T-cell (primary cell): Measurements from ENCODE around the gene LAT. TPM values are rescaled to one million over a fixed set of nuclear protein-coding genes. Genes with fewer than 3 reads are reported as not detected.
A peak's percentile ranks its signal among the peaks of the same experiment; 100 is the strongest.
"Not testable (repeated sequence)": the region's sequence is repeated elsewhere in the genome, so short reads cannot be mapped to it uniquely, and the experiment has no call there.

ENCODE experiments used
- ATAC-seq, 4 experiments: fragments of 200-7000 bp in 3 of 4; fragments of 150-1000 bp in 1 of 4; cut with Tn5 transposase; replicated peaks in 1 of 4; 1 replicate in 3 of 4; 2 replicates in 1 of 4; pipeline ENCODE4 v1.10.0; 2021; ENCODE audit warnings: moderate library complexity in 3 of 4, mild to moderate bottlenecking in 2 of 4, moderate number of reproducible peaks in 1 of 4
- CTCF ChIA-PET, 2 donors: fragments of 300-600 bp; sonication (Branson Sonifier 250); formaldehyde crosslinking; loops; one replicate each; lab custom pipeline; 2022; ENCODE audit warnings: antibody characterized with exemption in 2 of 2; lab: Charles Lee
- POLR2A ChIA-PET, 2 donors: fragments of 300-600 bp; sonication (Branson Sonifier 250); formaldehyde crosslinking; loops; one replicate each; lab custom pipeline; 2022; ENCODE audit warnings: antibody characterized with exemption in 2 of 2; lab: Charles Lee
- DNase-seq, 35 experiments: peaks; one replicate each; pipeline versions ENCODE4 v3.0.0 to v3.0.0-alpha.2; 2013 to 2023
- H3K27ac ChIP-seq: one replicate; pipeline ENCODE4 v1.5.1; 2013; ENCODE audit warnings: low read length
- H3K27me3 ChIP-seq, 2 experiments: replicated peaks in 1 of 2; 1 replicate in 1 of 2; 2 replicates in 1 of 2; pipeline versions ENCODE4 v1.6.1 to v1.7.0; 2013; ENCODE audit warnings: low read length in 1 of 2, mixed read lengths in 1 of 2; ENCODE audit not compliant: control insufficient read depth in 2 of 2, insufficient read depth in 2 of 2; ENCODE audit errors: extremely low read depth in 1 of 2
- H3K36me3 ChIP-seq, 2 donors: 1 replicate in 1 of 2; 2 replicates in 1 of 2; pipeline versions ENCODE4 v1.6.1 to v1.7.0; 2013; ENCODE audit warnings: low read length in 1 of 2; ENCODE audit not compliant: control insufficient read depth in 2 of 2, insufficient read depth in 1 of 2; ENCODE audit errors: extremely low read depth in 1 of 2
- H3K4me1 ChIP-seq, 2 experiments: 1 replicate in 1 of 2; 2 replicates in 1 of 2; pipeline versions ENCODE4 v1.6.1 to v1.7.0; 2013; ENCODE audit warnings: low read length in 2 of 2, mixed read lengths in 1 of 2; ENCODE audit not compliant: insufficient read depth in 2 of 2, control insufficient read depth in 1 of 2; ENCODE audit errors: extremely low read depth in 1 of 2
- H3K4me3 ChIP-seq, 2 donors: 1 replicate in 1 of 2; 2 replicates in 1 of 2; pipeline versions ENCODE4 v1.5.1 to v1.7.0; 2013; ENCODE audit warnings: mild to moderate bottlenecking in 2 of 2, low read length in 1 of 2, moderate library complexity in 1 of 2; ENCODE audit not compliant: control insufficient read depth in 1 of 2; ENCODE audit errors: extremely low read depth in 1 of 2
- H3K9me3 ChIP-seq: 2 replicates; pipeline ENCODE4 v1.7.0; 2013
- H3K27ac Mint-ChIP-seq, 2 donors: one replicate each; pipeline ENCODE4 v1.8.0; 2020 to 2021; ENCODE audit warnings: mild to moderate bottlenecking in 2 of 2, mixed read lengths in 2 of 2
- H3K27me3 Mint-ChIP-seq, 2 donors: one replicate each; pipeline ENCODE4 v1.8.0; 2021 to 2022; ENCODE audit warnings: mixed read lengths in 2 of 2
- H3K36me3 Mint-ChIP-seq: one replicate; pipeline ENCODE4 v1.8.0; 2021; ENCODE audit warnings: mixed read lengths
- H3K4me1 Mint-ChIP-seq, 3 donors: one replicate each; pipeline ENCODE4 v1.8.0; 2020 to 2022; ENCODE audit warnings: mixed read lengths in 3 of 3, mild to moderate bottlenecking in 1 of 3
- H3K4me3 Mint-ChIP-seq, 3 donors: one replicate each; pipeline ENCODE4 v1.8.0; 2020 to 2022; ENCODE audit warnings: mild to moderate bottlenecking in 3 of 3, mixed read lengths in 3 of 3, moderate library complexity in 3 of 3
- H3K9me3 Mint-ChIP-seq, 3 donors: one replicate each; pipeline ENCODE4 v1.8.0; 2020 to 2022; ENCODE audit warnings: mixed read lengths in 3 of 3
- WGBS: methylation state at CpG from one replicate; pipeline ENCODE4 v1.1.5; 2013; ENCODE audit warnings: missing lambda C conversion rate; ENCODE audit not compliant: insufficient coverage; 5-methylcytosine and 5-hydroxymethylcytosine counted together
- total RNA-seq, 35 experiments: library from RNA in 6 of 35; stranded (reverse) in 6 of 35; fragments of 120-200 nt in 1 of 35; gene quantifications; one replicate each; pipeline versions ENCODE4 v1.2.1 to v1.2.4 and lab custom pipeline; 2013 to 2026

LAT gene
- total RNA-seq, 5 donors from 2014 or later (not counting 1 experiment from before 2014, with no cell fraction given): 237 to 440 (median 378) TPM

GRCh38 chr16:28974007-28974436 is 10.8 kb upstream of the LAT start:
- peak overlapping the region; percentile 82 to 97 for H3K4me3 ChIP-seq
- H3K36me3 ChIP-seq: peaks cover 0 to 20% of the 10 kb centered on the region in 2 donors
- peaks cover 39 to 44% (median 40%) of the 10 kb centered on the region in 3 donors for H3K4me1 Mint-ChIP-seq
- peak overlapping the region; percentile 89 to 92 for H3K27ac Mint-ChIP-seq
- H3K9me3 ChIP-seq: no peaks in the 10 kb centered on the region
- H3K27me3 ChIP-seq: no peaks in the 10 kb centered on the region
- H3K4me3 Mint-ChIP-seq: peak overlapping the region; percentile 98 to 99 (median 98)
- H3K36me3 Mint-ChIP-seq: peaks cover 15% of the 10 kb centered on the region
- H3K4me1 ChIP-seq: peaks cover 11 to 33% of the 10 kb centered on the region in 2 experiments
- ChIA-PET POLR2A (interaction anchor here (0.6 to 1.1 kb wide), 4 partner anchors 10 to 798 kb away, joined by 3 to 6 read pairs (median 4); partner anchors contain the start of genes LAT (in 1 of the 2) and NFATC2IP (in 1 of the 2)), CTCF (interaction anchor here in 1 of 2 donors (0.6 to 1.2 kb wide), 4 partner anchors 29 to 1149 kb away, joined by 3 to 6 read pairs (median 4); partner anchors contain the start of gene SH2B1)
- H3K27me3 Mint-ChIP-seq: no peaks in the 10 kb centered on the region
- no peaks in the 10 kb centered on the region for H3K9me3 Mint-ChIP-seq
- DNase-seq: peak in 2 of 35 experiments; percentile 37 to 46
- H3K27ac ChIP-seq: peak overlapping the region; percentile 53
- WGBS: 0% methylated on average over 12 of the region's 17 CpGs
- ATAC-seq: peak; percentile 8 to 20 (median 12)

GRCh38 chr16:28974437-28975157 is 10.3 kb upstream of the LAT start, which contains the start of gene SPNS1:
Gene SPNS1 (plus strand): TSS chr16:28974778. CDS start chr16:28975152, 374 bp downstream.
- H3K27me3 Mint-ChIP-seq: no peaks in the 10 kb centered on the region
- peaks cover 0 to 26% of the 10 kb centered on the region in 2 donors for H3K36me3 ChIP-seq
- peaks cover 11 to 33% of the 10 kb centered on the region in 2 experiments for H3K4me1 ChIP-seq
- ChIA-PET POLR2A (interaction anchor here in 1 of 2 donors (0.7 kb wide), 1 partner anchor 799 kb away, joined by 6 read pairs; no protein-coding TSS in a partner anchor), CTCF (interaction anchor here in 1 of 2 donors (1.0 to 1.2 kb wide), 2 partner anchors 29 to 111 kb away, joined by 3 to 6 read pairs; partner anchors contain the start of gene SH2B1)
- H3K9me3 ChIP-seq: no peaks in the 10 kb centered on the region
- H3K27me3 ChIP-seq: no peaks in the 10 kb centered on the region
- peak; percentile 73 to 94 (median 85) for DNase-seq
- H3K27ac ChIP-seq: peak within 1 kb of the TSS; percentile 53
- H3K27ac Mint-ChIP-seq: peak within 1 kb of the TSS; percentile 89 to 92
- peak within 1 kb of the TSS; percentile 82 to 97 for H3K4me3 ChIP-seq
- no peaks in the 10 kb centered on the region for H3K9me3 Mint-ChIP-seq
- H3K4me3 Mint-ChIP-seq: peak within 1 kb of the TSS; percentile 98 to 99 (median 98)
- ATAC-seq: peak; percentile 89 to 94 (median 93)
- peaks cover 15% of the 10 kb centered on the region for H3K36me3 Mint-ChIP-seq
- under 1% methylated on average over 56 of the region's 60 CpGs for WGBS
- H3K4me1 Mint-ChIP-seq: peaks cover 39 to 44% (median 40%) of the 10 kb centered on the region in 3 donors

DNA sequence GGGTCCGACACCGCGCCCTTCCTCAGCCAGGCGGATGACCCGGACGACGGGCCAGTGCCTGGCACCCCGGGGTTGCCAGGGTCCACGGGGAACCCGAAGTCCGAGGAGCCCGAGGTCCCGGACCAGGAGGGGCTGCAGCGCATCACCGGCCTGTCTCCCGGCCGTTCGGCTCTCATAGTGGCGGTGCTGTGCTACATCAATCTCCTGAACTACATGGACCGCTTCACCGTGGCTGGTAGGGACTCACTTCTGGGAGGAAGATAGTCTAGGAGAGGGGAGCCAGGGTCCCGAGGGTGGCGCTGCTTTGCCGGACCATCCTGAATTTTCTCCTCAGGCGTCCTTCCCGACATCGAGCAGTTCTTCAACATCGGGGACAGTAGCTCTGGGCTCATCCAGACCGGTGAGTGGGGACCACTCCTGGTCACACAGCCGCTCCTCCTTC is 9.7 kb upstream of the LAT start:
- peak overlapping the region; percentile 98 to 99 (median 98) for H3K4me3 Mint-ChIP-seq
- no peaks in the 10 kb centered on the region for H3K9me3 Mint-ChIP-seq
- CTCF ChIA-PET: no interaction called here

DNA sequence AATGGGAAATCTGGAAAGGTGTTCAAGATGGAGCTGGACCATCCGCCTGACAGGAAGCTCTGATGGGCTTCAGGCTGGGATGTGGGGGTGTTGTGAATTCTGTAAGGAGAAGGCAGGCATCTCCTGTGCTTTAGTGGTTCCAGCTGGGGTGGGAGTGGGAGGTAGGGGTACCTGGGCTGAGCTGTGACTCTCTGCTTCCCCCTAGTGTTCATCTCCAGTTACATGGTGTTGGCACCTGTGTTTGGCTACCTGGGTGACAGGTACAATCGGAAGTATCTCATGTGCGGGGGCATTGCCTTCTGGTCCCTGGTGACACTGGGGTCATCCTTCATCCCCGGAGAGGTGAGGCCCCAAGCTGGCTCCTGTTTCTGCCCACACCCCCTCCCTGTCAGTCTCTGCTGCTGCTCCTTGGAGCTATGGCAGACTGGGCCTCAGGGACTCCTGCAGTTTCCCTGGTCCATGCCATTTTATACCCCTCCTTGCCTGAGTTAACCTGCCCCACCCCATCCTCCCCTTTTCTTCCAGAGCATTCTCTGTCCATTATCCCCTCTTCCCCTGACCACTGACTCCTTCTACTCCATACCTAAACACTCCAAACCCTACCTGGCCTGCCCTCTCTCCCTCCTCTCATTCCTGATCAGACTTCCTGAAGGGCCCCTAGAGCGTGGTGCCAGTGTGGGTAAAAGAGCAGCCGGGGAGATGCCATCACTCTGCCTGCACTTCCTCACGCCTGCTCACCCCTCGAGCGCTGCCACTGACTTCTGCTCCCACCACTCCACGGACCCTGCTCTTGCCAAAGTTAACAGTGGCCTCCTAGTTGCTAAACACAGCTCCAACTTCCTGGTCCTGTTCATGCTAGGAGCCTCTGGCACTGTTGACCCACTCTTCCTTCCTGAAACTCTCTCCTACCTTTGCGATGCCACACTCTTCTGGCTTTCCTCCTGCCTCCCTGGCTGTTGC is 6.9 kb upstream of the LAT start:
- WGBS: 80% methylated on average over 11 of the region's 11 CpGs
- Histone ChIP-seq H3K9me3 (no peaks in the 10 kb centered on the region), H3K4me3 (no peak overlapping the region), H3K27ac (no peak overlapping the region), H3K36me3 (peaks cover 7 to 51% of the 10 kb centered on the region in 2 donors), H3K27me3 (no peaks in the 10 kb centered on the region), H3K4me1 (peaks cover 11 to 49% of the 10 kb centered on the region in 2 experiments)
- Mint-ChIP-seq H3K9me3 (no peaks in the 10 kb centered on the region), H3K4me3 (peak overlapping the region in 1 of 3 donors; percentile 17), H3K27ac (peak overlapping the region; percentile 27 to 53), H3K27me3 (no peaks in the 10 kb centered on the region), H3K36me3 (peaks cover 26% of the 10 kb centered on the region), H3K4me1 (peaks cover 46 to 52% (median 51%) of the 10 kb centered on the region in 3 donors)
- DNase-seq (peak in 4 of 35 experiments; percentile 11 to 70 (median 23)), ATAC-seq (peak in 1 of 4 experiments; percentile 31)
- POLR2A ChIA-PET: interaction anchor here in 1 of 2 donors (0.6 kb wide), 1 partner anchor 10 kb away, joined by 4 read pairs; no protein-coding TSS in a partner anchor
- CTCF ChIA-PET: interaction anchor here (0.6 to 1.1 kb wide), 5 partner anchors 9 to 41 kb away, joined by 4 to 10 read pairs (median 4); no protein-coding TSS in a partner anchor

More for the DNA sequence above, 9.7 kb upstream of the LAT start:
- no peaks in the 10 kb centered on the region for H3K27me3 Mint-ChIP-seq
- peaks cover 39 to 44% (median 40%) of the 10 kb centered on the region in 3 donors for H3K4me1 Mint-ChIP-seq
- no peak overlapping the region for H3K27ac ChIP-seq
- H3K4me1 ChIP-seq: peaks cover 11 to 33% of the 10 kb centered on the region in 2 experiments
- POLR2A ChIA-PET: no interaction called here
- peak; percentile 1 to 10 (median 4) for ATAC-seq
- peak overlapping the region; percentile 76 to 78 for H3K27ac Mint-ChIP-seq
- peak overlapping the region; percentile 82 to 97 for H3K4me3 ChIP-seq
- no peak for DNase-seq
- H3K27me3 ChIP-seq: no peaks in the 10 kb centered on the region
- H3K36me3 ChIP-seq: peaks cover 0 to 26% of the 10 kb centered on the region in 2 donors
- 10% methylated on average over 29 of the region's 30 CpGs for WGBS
- peaks cover 15% of the 10 kb centered on the region for H3K36me3 Mint-ChIP-seq
- H3K9me3 ChIP-seq: no peaks in the 10 kb centered on the region

DNA sequence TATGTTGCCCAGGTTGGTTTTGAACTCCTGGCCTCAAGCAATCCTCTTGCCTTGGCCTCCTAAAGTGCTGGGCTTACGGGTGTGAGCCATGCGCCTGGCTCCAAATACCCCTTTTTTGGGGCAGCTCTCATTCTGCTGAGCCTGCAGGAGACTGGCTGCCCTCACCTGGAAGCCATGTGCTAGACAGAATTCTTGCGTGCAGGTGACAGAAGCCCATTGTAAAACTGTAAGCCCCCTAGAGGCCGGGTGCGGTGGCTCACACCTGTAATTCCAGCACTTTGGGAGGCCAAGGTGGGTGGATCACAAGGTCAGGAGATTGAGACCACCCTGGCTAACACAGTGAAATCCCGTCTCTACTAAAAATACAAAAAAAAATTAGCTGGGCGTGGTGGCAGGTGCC is 4.5 kb upstream of the LAT start:
- not testable (repeated sequence) for H3K9me3 Mint-ChIP-seq, DNase-seq, H3K27ac ChIP-seq, ATAC-seq, H3K4me3 ChIP-seq, H3K9me3 ChIP-seq, H3K27me3 ChIP-seq, H3K27ac Mint-ChIP-seq, H3K27me3 Mint-ChIP-seq, H3K4me3 Mint-ChIP-seq
- Histone ChIP-seq H3K4me1 (peaks cover 15 to 53% of the 10 kb centered on the region in 2 experiments), H3K36me3 (peaks cover 10 to 54% of the 10 kb centered on the region in 2 donors)
- ChIA-PET CTCF (interaction anchor here in 1 of 2 donors (0.7 kb wide), 1 partner anchor 14 kb away, joined by 3 read pairs; no protein-coding TSS in a partner anchor), POLR2A (interaction anchor here in 1 of 2 donors (0.5 kb wide), 1 partner anchor 430 kb away, joined by 3 read pairs; no protein-coding TSS in a partner anchor)
- 92% methylated on average over 7 of the region's 7 CpGs for WGBS
- peaks cover 38% of the 10 kb centered on the region for H3K36me3 Mint-ChIP-seq
- peaks cover 50 to 59% (median 56%) of the 10 kb centered on the region in 3 donors for H3K4me1 Mint-ChIP-seq
